ENCODE results near the gene APCDD1.

The APCDD1 gene

GRCh38 chr18:10419420-10420103 is 34.9 kb upstream of the APCDD1 start:
- H3K4me3 ChIP-seq (ENCODE audit: low read length): no peak overlapping the region
- TF ChIP-seq, protein P1, sequence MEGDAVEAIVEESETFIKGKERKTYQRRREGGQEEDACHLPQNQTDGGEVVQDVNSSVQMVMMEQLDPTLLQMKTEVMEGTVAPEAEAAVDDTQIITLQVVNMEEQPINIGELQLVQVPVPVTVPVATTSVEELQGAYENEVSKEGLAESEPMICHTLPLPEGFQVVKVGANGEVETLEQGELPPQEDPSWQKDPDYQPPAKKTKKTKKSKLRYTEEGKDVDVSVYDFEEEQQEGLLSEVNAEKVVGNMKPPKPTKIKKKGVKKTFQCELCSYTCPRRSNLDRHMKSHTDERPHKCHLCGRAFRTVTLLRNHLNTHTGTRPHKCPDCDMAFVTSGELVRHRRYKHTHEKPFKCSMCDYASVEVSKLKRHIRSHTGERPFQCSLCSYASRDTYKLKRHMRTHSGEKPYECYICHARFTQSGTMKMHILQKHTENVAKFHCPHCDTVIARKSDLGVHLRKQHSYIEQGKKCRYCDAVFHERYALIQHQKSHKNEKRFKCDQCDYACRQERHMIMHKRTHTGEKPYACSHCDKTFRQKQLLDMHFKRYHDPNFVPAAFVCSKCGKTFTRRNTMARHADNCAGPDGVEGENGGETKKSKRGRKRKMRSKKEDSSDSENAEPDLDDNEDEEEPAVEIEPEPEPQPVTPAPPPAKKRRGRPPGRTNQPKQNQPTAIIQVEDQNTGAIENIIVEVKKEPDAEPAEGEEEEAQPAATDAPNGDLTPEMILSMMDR (IDR thresholded peaks at IDR 0.05; ENCODE audit: insufficient read depth, low read depth, low read length, missing control alignments): no peak
- DNase-seq (ENCODE audit: low read depth): no peak

GRCh38 chr18:10420561-10421352 is 33.7 kb upstream of the APCDD1 start:
- DNase-seq (ENCODE audit: low read depth): peak; percentile 83
- H3K4me3 ChIP-seq (ENCODE audit: low read length): no peak overlapping the region
- TF ChIP-seq, protein P1 (IDR thresholded peaks at IDR 0.05; ENCODE audit: insufficient read depth, low read depth, low read length, missing control alignments): no peak

- H3K4me3 ChIP-seq (ENCODE audit: low read length): no peak overlapping the region
- TF ChIP-seq, protein P1 (IDR thresholded peaks at IDR 0.05; ENCODE audit: insufficient read depth, low read depth, low read length, missing control alignments): no peak
- DNase-seq (ENCODE audit: low read depth): peak; percentile 46
Observed at GRCh38 chr18:10421859-10422258, 32.6 kb upstream of the APCDD1 start.

DNA sequence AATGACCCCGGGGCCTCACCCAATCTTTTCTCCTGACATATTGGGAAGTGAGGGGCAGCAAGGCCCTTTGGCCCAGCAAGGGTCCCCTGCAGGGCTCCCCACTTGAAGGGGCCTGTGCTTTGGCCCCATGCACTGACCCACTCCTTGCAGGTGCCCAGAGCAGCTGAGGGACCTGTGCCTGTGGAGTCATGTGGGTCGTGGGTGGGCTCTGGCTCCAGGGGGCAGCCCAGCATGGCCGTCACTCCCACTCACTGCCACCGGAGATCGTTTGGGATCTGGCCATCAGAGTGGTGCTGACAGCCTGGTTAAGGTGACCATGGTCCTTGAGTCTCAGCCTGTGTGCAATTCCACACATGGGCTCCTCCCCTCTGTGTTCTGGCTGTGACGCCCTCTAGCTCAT is 31.7 kb upstream of the APCDD1 start:
- TF ChIP-seq, protein P1 (IDR thresholded peaks at IDR 0.05; ENCODE audit: insufficient read depth, low read depth, low read length, missing control alignments): no peak

GRCh38 chr18:10424585-10425307 is 29.7 kb upstream of the APCDD1 start:
- no peak for DNase-seq (ENCODE audit: low read depth)
- TF ChIP-seq, protein P1 (IDR thresholded peaks at IDR 0.05; ENCODE audit: insufficient read depth, low read depth, low read length, missing control alignments): no peak

More for the DNA sequence above, 31.7 kb upstream of the APCDD1 start:
- no peak for DNase-seq (ENCODE audit: low read depth)
- H3K4me3 ChIP-seq (ENCODE audit: low read length): no peak overlapping the region

DNA sequence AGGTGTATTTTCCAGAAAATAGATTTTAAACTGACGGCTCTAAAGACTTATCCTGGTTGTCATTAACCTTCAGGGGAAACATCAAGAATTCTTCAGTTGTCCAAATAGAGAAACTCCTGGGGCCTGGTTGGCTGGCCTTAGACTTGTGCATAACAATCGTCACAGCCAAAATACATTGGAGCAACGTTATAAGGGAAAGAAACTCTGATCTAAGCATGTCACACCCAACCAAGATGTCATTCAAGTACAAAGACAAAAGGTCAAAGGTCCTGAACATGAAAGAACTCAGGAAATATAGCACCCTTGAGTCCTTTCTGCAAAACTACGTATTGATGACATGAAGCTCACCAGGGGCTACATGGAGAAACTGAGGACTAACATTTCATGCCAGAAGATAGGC is 23.8 kb upstream of the APCDD1 start:
- no peak for DNase-seq (ENCODE audit: low read depth)
- H3K4me3 ChIP-seq (ENCODE audit: low read length): no peak overlapping the region
- TF ChIP-seq, protein P1 (IDR thresholded peaks at IDR 0.05; ENCODE audit: insufficient read depth, low read depth, low read length, missing control alignments): no peak

More at GRCh38 chr18:10424585-10425307, 29.7 kb upstream of the APCDD1 start:
- H3K4me3 ChIP-seq (ENCODE audit: low read length): no peak overlapping the region
